ENCODE data around the gene ZFP3. TPM values are rescaled to one million over a fixed set of nuclear protein-coding genes. Genes with fewer than 3 reads are reported as not detected.
A peak's percentile ranks its signal among the peaks of the same experiment; 100 is the strongest.
"Not testable (repeated sequence)": the region's sequence is repeated elsewhere in the genome, so short reads cannot be mapped to it uniquely, and the experiment has no call there.

ZFP3 gene
- 1 to 10 TPM; 3.7 to 8.8 (median 4.9) TPM for total RNA-seq

- Histone ChIP-seq H3K4me1 (no peaks in the 10 kb centered on the region), H3K9me3 (peaks cover 3 to 5% of the 10 kb centered on the region in 2 donors), H3K36me3 (no peaks in the 10 kb centered on the region), H3K27me3 (no peaks in the 10 kb centered on the region), H3K27ac (peak within 1 kb of the TSS; percentile 90 to 96), H3K4me3 (peak within 1 kb of the TSS; percentile 61 to 96 (median 89))
- TF ChIP-seq POLR2AphosphoS5 (IDR thresholded peaks at IDR 0.05) (peak; percentile 52 to 69 (median 62)), POLR2A (IDR thresholded peaks at IDR 0.05) (no peak), CTCF (IDR thresholded peaks at IDR 0.05) (peak in 1 of 3 donors; percentile 14)
- intact Hi-C loops (cut with DNase I; ENCODE audit: low total_unique reads), result no loop called here
- peak; percentile 75 to 88 for DNase-seq (ENCODE audit: low spot score in 2 of 2)
Observed at GRCh38 chr17:5078106-5079028, at the start of gene ZFP3. ZFP3 (plus strand) TSS chr17:5078467; CDS start chr17:5091505, 13,038 bp downstream.

GRCh38 chr17:5030168-5030567 is 48.1 kb upstream of the ZFP3 start:
- intact Hi-C loops (cut with DNase I; ENCODE audit: low total_unique reads); H3K4me3 ChIP-seq; DNase-seq (ENCODE audit: low spot score in 2 of 2); H3K9me3 ChIP-seq; H3K36me3 ChIP-seq; H3K4me1 ChIP-seq; H3K27me3 ChIP-seq; H3K27ac ChIP-seq: not testable (repeated sequence)

GRCh38 chr17:5031365-5032082 is 46.7 kb upstream of the ZFP3 start:
- Histone ChIP-seq H3K36me3 (no peaks in the 10 kb centered on the region), H3K9me3 (no peaks in the 10 kb centered on the region), H3K4me3 (peak overlapping the region; percentile 42 to 74 (median 60)), H3K27ac (peak overlapping the region; percentile 70 to 74), H3K4me1 (no peaks in the 10 kb centered on the region), H3K27me3 (no peaks in the 10 kb centered on the region)
- intact Hi-C loops (cut with DNase I; ENCODE audit: low total_unique reads), result no loop called here
- TF ChIP-seq POLR2AphosphoS5 (IDR thresholded peaks at IDR 0.05), result peak in 1 of 3 donors; percentile 15
- no peak for TF ChIP-seq POLR2A (IDR thresholded peaks at IDR 0.05)
- peak; percentile 78 to 85 (median 84) for TF ChIP-seq CTCF (IDR thresholded peaks at IDR 0.05)
- peak; percentile 70 to 75 for DNase-seq (ENCODE audit: low spot score in 2 of 2)

- TF ChIP-seq CTCF (IDR thresholded peaks at IDR 0.05), result no peak
- TF ChIP-seq POLR2A (IDR thresholded peaks at IDR 0.05), result no peak
- no peak for TF ChIP-seq POLR2AphosphoS5 (IDR thresholded peaks at IDR 0.05)
- no peaks in the 10 kb centered on the region for H3K4me1 ChIP-seq
- no peak overlapping the region for H3K4me3 ChIP-seq
- intact Hi-C loops (cut with DNase I; ENCODE audit: low total_unique reads), result no loop called here
- no peaks in the 10 kb centered on the region for H3K36me3 ChIP-seq
- DNase-seq (ENCODE audit: low spot score in 2 of 2), result no peak
- H3K9me3 ChIP-seq, result no peaks in the 10 kb centered on the region
- H3K27ac ChIP-seq, result no peak overlapping the region
- no peaks in the 10 kb centered on the region for H3K27me3 ChIP-seq
Observed at GRCh38 chr17:5032865-5033264, 45.4 kb upstream of the ZFP3 start.

- no peak for DNase-seq (ENCODE audit: low spot score in 2 of 2)
- Histone ChIP-seq H3K9me3 (no peaks in the 10 kb centered on the region), H3K27me3 (no peaks in the 10 kb centered on the region), H3K36me3 (no peaks in the 10 kb centered on the region), H3K27ac (no peak overlapping the region), H3K4me1 (no peaks in the 10 kb centered on the region), H3K4me3 (no peak overlapping the region)
- TF ChIP-seq POLR2AphosphoS5 (IDR thresholded peaks at IDR 0.05) (no peak), CTCF (IDR thresholded peaks at IDR 0.05) (no peak), POLR2A (IDR thresholded peaks at IDR 0.05) (no peak)
- intact Hi-C loops (cut with DNase I; ENCODE audit: low total_unique reads), result no loop called here
Observed at GRCh38 chr17:5033352-5034015, 44.8 kb upstream of the ZFP3 start.
